GM12874 (cell line): ENCODE measurements around the gene NELL2.

Experiments
- TF ChIP-seq, protein P1 (sequence below): IDR thresholded peaks from 2 replicates; pipeline ENCODE4 v1.5.1; 2011; ENCODE audit warnings: low read depth, mild to moderate bottlenecking, control low read depth, low read length, moderate library complexity; ENCODE audit not compliant: insufficient read depth

Gene NELL2

DNA sequence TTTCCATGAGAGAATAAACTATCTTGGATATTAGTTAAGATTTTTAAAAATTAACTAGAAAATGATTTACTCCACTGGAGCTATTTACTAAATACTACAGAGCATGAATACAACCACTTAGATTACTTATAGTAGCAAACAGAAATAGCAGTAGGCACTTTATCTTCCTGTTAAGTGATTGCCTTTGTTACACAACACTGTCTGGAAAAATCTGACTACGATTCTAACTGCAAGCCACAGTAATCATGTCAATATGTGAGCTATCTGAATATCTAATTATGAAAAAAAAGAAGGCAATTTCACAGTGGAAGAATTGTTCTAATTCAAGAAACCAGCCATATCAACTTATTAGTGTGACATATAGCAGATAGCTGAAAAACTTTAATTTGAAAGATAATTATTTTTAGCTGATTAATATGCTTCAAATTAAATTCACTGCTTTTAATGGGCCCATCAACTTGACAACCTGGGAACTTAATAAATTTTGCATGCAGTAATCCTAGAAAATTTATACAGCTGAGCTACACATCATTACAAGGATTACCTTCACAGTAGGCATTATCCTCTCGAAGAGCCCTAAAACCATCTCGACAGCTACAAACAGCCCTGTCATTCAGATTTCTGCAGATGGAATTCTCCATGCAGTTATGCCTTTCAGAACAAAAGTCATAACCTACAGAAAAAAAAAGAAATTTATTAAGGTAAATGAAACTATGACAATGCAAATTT, 172.8 kb downstream of the NELL2 start:
- TF ChIP-seq, protein P1, sequence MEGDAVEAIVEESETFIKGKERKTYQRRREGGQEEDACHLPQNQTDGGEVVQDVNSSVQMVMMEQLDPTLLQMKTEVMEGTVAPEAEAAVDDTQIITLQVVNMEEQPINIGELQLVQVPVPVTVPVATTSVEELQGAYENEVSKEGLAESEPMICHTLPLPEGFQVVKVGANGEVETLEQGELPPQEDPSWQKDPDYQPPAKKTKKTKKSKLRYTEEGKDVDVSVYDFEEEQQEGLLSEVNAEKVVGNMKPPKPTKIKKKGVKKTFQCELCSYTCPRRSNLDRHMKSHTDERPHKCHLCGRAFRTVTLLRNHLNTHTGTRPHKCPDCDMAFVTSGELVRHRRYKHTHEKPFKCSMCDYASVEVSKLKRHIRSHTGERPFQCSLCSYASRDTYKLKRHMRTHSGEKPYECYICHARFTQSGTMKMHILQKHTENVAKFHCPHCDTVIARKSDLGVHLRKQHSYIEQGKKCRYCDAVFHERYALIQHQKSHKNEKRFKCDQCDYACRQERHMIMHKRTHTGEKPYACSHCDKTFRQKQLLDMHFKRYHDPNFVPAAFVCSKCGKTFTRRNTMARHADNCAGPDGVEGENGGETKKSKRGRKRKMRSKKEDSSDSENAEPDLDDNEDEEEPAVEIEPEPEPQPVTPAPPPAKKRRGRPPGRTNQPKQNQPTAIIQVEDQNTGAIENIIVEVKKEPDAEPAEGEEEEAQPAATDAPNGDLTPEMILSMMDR: no peak

DNA sequence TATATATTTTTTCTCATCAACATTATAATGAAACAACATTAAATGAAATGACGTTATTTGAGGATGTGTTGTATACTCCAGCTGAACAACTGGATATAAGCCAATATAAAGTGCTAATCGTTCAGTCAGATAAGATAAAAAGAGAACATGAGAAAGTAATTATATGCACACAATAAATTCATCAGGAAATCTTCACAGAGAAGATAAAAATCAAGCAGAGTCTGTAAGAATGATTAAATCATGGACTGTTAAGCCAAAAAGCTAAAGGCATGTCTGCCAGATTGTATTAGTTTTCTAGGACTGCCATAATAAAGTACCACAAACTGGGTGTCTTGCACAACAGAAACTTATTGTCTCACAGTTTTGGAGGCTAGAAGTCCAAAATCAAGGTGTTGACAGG, 178.6 kb downstream of the NELL2 start:
- TF ChIP-seq, protein P1: no peak

DNA sequence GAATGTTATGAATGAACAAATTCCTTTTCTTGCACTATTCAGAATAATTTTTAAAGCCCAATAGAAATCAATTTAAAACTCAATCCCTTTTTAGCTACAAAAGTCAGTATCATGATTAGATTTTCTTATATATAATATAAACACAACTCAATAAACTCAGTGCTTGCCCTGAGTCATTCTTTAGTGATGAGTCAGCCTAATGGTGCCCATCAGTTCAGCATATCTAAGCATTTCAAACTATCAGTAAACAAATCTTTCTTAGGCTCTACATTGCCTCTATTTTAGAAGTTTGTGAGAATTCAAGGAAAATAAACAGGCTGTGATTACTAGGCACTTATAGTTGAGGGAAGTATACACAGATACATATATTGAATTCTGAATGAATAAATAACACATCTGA, 179.6 kb downstream of the NELL2 start:
- TF ChIP-seq, protein P1: no peak

DNA sequence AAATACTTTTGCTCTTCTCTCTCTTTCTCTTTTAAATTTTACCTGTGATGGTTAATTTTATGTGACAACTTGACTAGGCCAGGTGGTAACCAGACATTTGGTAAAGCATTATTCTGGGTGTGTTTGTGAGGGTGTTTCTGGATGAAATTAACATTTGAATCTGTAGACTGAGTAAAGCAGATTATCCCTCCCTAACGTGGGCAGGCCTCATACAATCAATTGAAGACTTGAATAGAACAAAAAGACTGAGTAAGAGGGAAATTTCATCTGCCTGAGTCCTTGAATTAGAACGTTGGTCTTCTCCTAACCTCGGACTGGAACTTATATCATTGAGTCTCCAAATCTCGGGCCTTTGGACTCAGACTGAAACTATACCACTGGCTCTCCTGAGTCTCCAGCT, 182.1 kb downstream of the NELL2 start:
- TF ChIP-seq, protein P1: no peak

DNA sequence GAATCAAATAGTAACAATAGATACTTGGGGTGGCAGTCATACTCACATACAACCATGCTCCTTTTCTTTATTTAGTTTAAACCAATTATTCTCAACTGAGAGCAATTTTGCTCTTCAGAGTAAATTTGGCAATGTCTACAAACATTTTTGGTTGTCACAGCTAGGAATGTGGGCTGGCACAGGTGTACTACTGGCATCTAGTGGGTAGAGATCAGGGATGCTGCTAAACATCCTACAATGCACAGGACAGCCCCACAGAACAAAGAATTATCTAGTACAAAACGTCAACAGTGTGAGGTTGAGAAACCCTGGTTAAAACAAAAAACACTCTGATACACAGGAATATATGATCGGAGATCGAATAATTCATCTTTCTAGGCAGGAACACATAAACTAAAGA, 186.5 kb downstream of the NELL2 start:
- TF ChIP-seq, protein P1: no peak

DNA sequence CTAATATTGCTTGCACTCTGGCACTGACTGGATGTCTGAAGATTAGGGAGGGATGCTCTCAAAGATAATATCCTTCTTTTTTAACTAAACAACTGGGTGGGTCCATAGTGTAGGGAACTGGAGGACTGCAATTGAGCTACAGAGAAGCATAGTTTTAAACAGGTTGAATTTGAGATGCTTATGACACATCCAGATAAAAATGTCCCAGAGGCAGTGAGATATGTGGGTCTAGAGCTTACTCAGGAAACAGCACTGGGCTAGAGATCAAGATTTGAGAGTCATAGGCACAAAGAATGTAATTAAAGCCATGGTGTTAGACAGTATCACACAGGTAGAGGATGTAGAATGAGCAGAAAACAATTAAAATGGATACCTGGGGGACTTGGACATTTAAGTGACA, 198.4 kb downstream of the NELL2 start:
- TF ChIP-seq, protein P1: no peak

DNA sequence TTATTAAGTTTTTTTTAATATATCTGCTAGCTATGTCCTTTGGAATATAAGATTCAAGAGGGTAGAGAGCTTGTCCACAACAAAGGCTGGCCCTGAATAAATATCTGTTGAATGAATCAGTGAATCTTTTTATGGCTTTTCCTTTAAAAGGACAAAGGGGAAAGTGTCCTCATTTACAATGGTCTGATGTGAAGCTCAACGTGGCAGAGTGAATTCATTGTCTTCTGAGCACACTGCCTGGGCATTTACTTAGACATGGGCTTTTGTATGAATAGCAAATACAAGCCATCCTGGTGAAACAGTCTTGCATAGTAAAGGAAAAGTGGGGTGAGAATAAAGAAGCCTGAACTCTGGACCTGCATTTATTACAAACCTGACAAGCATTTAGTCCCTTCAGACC, 201.2 kb downstream of the NELL2 start:
- TF ChIP-seq, protein P1: no peak
